ENCODE data around the gene PIAS1.

DNA sequence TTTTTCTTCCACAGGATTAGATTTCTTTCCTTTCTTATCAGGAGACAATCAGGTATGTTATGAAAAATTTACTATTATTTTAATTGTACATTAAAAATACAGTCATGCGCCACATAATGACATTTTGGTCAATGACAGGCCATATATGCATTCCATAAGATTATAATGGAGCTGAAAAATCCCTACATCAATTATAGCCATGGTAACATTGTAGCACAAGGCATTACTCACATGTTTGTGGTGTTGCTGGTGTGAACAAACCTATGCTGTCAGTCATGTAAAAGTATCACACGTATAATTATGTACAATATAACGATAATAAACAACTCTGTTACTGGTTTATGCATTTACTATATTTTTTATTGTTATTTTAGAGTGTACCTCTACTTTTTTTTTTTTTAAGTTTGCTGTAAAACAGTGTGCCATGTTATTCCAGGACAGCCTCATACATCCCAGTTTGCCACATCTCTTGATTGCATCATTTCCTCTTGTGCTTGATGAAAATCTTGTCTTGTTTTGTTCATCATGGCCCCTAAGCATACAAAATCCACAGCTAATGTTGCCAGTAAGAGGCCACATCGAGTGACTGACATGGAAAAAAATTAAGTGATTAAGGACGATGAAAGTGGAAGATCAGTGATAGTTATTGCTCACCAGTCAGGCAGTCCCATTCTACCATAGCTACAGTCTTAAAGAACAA is 129.7 kb downstream of the PIAS1 start:
- TF ChIP-seq, protein P1, sequence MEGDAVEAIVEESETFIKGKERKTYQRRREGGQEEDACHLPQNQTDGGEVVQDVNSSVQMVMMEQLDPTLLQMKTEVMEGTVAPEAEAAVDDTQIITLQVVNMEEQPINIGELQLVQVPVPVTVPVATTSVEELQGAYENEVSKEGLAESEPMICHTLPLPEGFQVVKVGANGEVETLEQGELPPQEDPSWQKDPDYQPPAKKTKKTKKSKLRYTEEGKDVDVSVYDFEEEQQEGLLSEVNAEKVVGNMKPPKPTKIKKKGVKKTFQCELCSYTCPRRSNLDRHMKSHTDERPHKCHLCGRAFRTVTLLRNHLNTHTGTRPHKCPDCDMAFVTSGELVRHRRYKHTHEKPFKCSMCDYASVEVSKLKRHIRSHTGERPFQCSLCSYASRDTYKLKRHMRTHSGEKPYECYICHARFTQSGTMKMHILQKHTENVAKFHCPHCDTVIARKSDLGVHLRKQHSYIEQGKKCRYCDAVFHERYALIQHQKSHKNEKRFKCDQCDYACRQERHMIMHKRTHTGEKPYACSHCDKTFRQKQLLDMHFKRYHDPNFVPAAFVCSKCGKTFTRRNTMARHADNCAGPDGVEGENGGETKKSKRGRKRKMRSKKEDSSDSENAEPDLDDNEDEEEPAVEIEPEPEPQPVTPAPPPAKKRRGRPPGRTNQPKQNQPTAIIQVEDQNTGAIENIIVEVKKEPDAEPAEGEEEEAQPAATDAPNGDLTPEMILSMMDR (IDR thresholded peaks at IDR 0.05): no peak
- no peak for TF ChIP-seq POLR2A (IDR thresholded peaks at IDR 0.05)

Data from body of pancreas (tissue), 4 donors.